A673 (cell line): ENCODE measurements around the gene TSHR.

Experiments
- CTCF ChIP-seq: fragments of 300-800, 200-600 bp; sonication (generic); conservative IDR thresholded peaks from 2 replicates; pipeline ENCODE4 v1.5.1; 2017; ENCODE audit warnings: low read depth, mild to moderate bottlenecking, antibody characterized with exemption, low read length, moderate library complexity, mixed read lengths
- EZH2 ChIP-seq: fragments of 200-600 bp; sonication (generic); IDR thresholded peaks from 2 replicates; pipeline ENCODE4 v1.6.1; 2017; ENCODE audit warnings: borderline replicate concordance, low read depth, mild to moderate bottlenecking, mixed read lengths, antibody characterized with exemption, low read length; ENCODE audit not compliant: poor library complexity, severe bottlenecking

DNA sequence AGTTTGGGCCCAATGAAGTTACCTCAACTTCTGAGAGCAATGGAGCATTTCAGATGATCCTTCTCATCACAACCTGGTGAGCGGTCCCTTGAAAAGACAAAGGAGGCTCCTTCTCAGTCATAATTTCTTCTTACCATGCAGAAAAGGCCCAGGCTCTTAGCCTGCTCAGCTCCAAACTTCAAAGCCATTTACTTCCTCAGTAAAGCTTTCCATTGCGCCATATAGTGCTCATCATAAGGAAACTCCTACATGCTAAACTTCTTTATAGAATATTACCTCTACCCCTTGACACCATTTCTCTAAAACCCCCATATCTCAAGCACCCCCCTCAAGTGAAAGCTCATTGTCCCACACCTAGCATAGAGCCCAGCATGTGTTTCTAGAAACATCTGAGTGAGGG, 138.2 kb downstream of the TSHR start:
- TF ChIP-seq CTCF (no peak), EZH2 (no peak)
